H9 (cell line): ENCODE measurements around the gene TFDP1. TPM values are rescaled to one million over a fixed set of nuclear protein-coding genes. Genes with fewer than 3 reads are reported as not detected.
A peak's percentile ranks its signal among the peaks of the same experiment; 100 is the strongest.

Experiments used
- DNase-seq: peaks from one replicate; pipeline ENCODE4 v3.0.0-alpha.2; 2017
- H2AFZ ChIP-seq: one replicate; pipeline ENCODE4 v1.6.1; 2013; ENCODE audit warnings: mild to moderate bottlenecking, low read length, control low read depth, moderate library complexity
- H2AK5ac ChIP-seq: 2 replicates; pipeline ENCODE4 v1.6.1; 2013; ENCODE audit warnings: low read length, control low read depth, mixed read lengths; ENCODE audit not compliant: insufficient read length
- H2BK120ac ChIP-seq: one replicate; pipeline ENCODE4 v1.6.1; 2013; ENCODE audit warnings: low read depth, mild to moderate bottlenecking, low read length, control low read depth, inconsistent platforms; ENCODE audit not compliant: poor library complexity, severe bottlenecking
- H2BK12ac ChIP-seq: 2 replicates; pipeline ENCODE4 v1.6.1; 2013; ENCODE audit warnings: low read length, control low read depth, mixed read lengths, low read depth; ENCODE audit not compliant: insufficient read length
- H2BK15ac ChIP-seq: 2 replicates; pipeline ENCODE4 v1.6.1; 2013; ENCODE audit warnings: low read depth, low read length, control low read depth
- H2BK20ac ChIP-seq: one replicate; pipeline ENCODE4 v1.6.1; 2013; ENCODE audit warnings: low read depth, mild to moderate bottlenecking, low read length, control low read depth, inconsistent platforms; ENCODE audit not compliant: poor library complexity, severe bottlenecking
- H2BK5ac ChIP-seq: 2 replicates; pipeline ENCODE4 v1.6.1; 2013; ENCODE audit warnings: low read length, control low read depth, mixed read lengths; ENCODE audit not compliant: insufficient read length
- H3K14ac ChIP-seq: 2 replicates; pipeline ENCODE4 v1.6.1; 2013; ENCODE audit warnings: low read length, control low read depth; ENCODE audit not compliant: insufficient read depth
- H3K18ac ChIP-seq: 2 replicates; pipeline ENCODE4 v1.6.1; 2013; ENCODE audit warnings: low read depth, mild to moderate bottlenecking, mixed read lengths, low read length, control low read depth; ENCODE audit not compliant: insufficient read length
- H3K23ac ChIP-seq: 2 replicates; pipeline ENCODE4 v1.6.1; 2013; ENCODE audit warnings: low read length, control low read depth, mixed read lengths, low read depth; ENCODE audit not compliant: insufficient read length
- H3K23me2 ChIP-seq: 2 replicates; pipeline ENCODE4 v1.6.1; 2013; ENCODE audit warnings: low read depth, mild to moderate bottlenecking, mixed read lengths, low read length, control low read depth; ENCODE audit not compliant: insufficient read length, poor library complexity, severe bottlenecking
- H3K27ac ChIP-seq: 2 replicates; pipeline ENCODE4 v1.5.1; 2013; ENCODE audit warnings: low read length, control low read depth, mixed read lengths, low read depth; ENCODE audit not compliant: insufficient read length
- H3K27me3 ChIP-seq: 2 replicates; pipeline ENCODE4 v1.6.1; 2013; ENCODE audit warnings: low read length, control low read depth, inconsistent platforms; ENCODE audit not compliant: insufficient read depth
- H3K4ac ChIP-seq: 2 replicates; pipeline ENCODE4 v1.6.1; 2013; ENCODE audit warnings: low read depth, mild to moderate bottlenecking, control low read depth, inconsistent platforms, low read length, moderate library complexity
- H3K4me1 ChIP-seq: 2 replicates; pipeline ENCODE4 v1.6.1; 2013; ENCODE audit warnings: low read length, control low read depth, inconsistent platforms; ENCODE audit not compliant: insufficient read depth
- H3K4me2 ChIP-seq: 2 replicates; pipeline ENCODE4 v1.6.1; 2013; ENCODE audit warnings: low read length, control low read depth, mixed read lengths; ENCODE audit not compliant: insufficient read length, insufficient read depth
- H3K56ac ChIP-seq: 2 replicates; pipeline ENCODE4 v1.6.1; 2013; ENCODE audit warnings: low read depth, mild to moderate bottlenecking, mixed read lengths, low read length, control low read depth; ENCODE audit not compliant: insufficient read length
- H3K79me1 ChIP-seq: 2 replicates; pipeline ENCODE4 v1.6.1; 2013; ENCODE audit warnings: low read depth, mild to moderate bottlenecking, moderate library complexity, low read length, control low read depth, inconsistent platforms; ENCODE audit not compliant: insufficient read depth, poor library complexity, severe bottlenecking
- H3K79me2 ChIP-seq: 2 replicates; pipeline ENCODE4 v1.6.1; 2013; ENCODE audit warnings: low read length, control low read depth, inconsistent platforms; ENCODE audit not compliant: insufficient read depth
- H3K9ac ChIP-seq: 2 replicates; pipeline ENCODE4 v1.6.1; 2013; ENCODE audit warnings: low read length, control low read depth, mixed read lengths; ENCODE audit not compliant: insufficient read length; ENCODE audit errors: extremely low read depth
- H3K9me3 ChIP-seq: one replicate; pipeline ENCODE4 v1.6.1; 2013; ENCODE audit warnings: low read depth, low read length, inconsistent platforms; ENCODE audit not compliant: control insufficient read depth
- H3T11ph ChIP-seq: one replicate; pipeline ENCODE4 v1.6.1; 2013; ENCODE audit warnings: mild to moderate bottlenecking, low read length, control low read depth, inconsistent platforms
- H4K20me1 ChIP-seq: one replicate; pipeline ENCODE4 v1.6.1; 2013; ENCODE audit not compliant: control insufficient read depth, insufficient read length, insufficient read depth
- H4K5ac ChIP-seq: 2 replicates; pipeline ENCODE4 v1.6.1; 2013; ENCODE audit warnings: low read depth, mild to moderate bottlenecking, mixed read lengths, low read length, control low read depth; ENCODE audit not compliant: insufficient read length
- H4K8ac ChIP-seq: replicated peaks from 2 replicates; pipeline ENCODE4 v1.6.1; 2013; ENCODE audit warnings: low read length, control low read depth, mixed read lengths, low read depth; ENCODE audit not compliant: insufficient read length
- H4K91ac ChIP-seq: 2 replicates; pipeline ENCODE4 v1.6.1; 2013; ENCODE audit warnings: low read depth, mild to moderate bottlenecking, moderate library complexity, mixed read lengths, low read length, control low read depth; ENCODE audit not compliant: insufficient read length
- H3K27ac Mint-ChIP-seq, 3 experiments: 2 replicates in 2 of 3; 3 replicates in 1 of 3; pipeline ENCODE4 v1.8.0; 2020 to 2021; ENCODE audit warnings: mixed read lengths in 3 of 3, mild to moderate bottlenecking in 1 of 3, moderate library complexity in 1 of 3
- H3K27me3 Mint-ChIP-seq: 2 replicates; pipeline ENCODE4 v1.8.0; 2021; ENCODE audit warnings: low read depth, mild to moderate bottlenecking, moderate library complexity, mixed read lengths
- H3K36me3 Mint-ChIP-seq, 3 experiments: 2 replicates in 2 of 3; 3 replicates in 1 of 3; pipeline ENCODE4 v1.8.0; 2020 to 2021; ENCODE audit warnings: low read depth in 3 of 3, mixed read lengths in 3 of 3; ENCODE audit not compliant: insufficient read depth in 1 of 3
- H3K4me1 Mint-ChIP-seq, 2 experiments: 2 replicates each; pipeline ENCODE4 v1.8.0; 2020; ENCODE audit warnings: mixed read lengths in 2 of 2
- H3K4me3 Mint-ChIP-seq, 2 experiments: 2 replicates in 1 of 2; 3 replicates in 1 of 2; pipeline ENCODE4 v1.8.0; 2020 to 2021; ENCODE audit warnings: mild to moderate bottlenecking in 2 of 2, mixed read lengths in 2 of 2, moderate library complexity in 1 of 2
- H3K9me3 Mint-ChIP-seq, 2 experiments: 2 replicates in 1 of 2; 3 replicates in 1 of 2; pipeline ENCODE4 v1.8.0; 2020; ENCODE audit warnings: mild to moderate bottlenecking in 2 of 2, mixed read lengths in 2 of 2, moderate library complexity in 1 of 2
- CTCF ChIP-seq: fragments of 200-600 bp; sonication (generic); conservative IDR thresholded peaks from 3 replicates; pipeline ENCODE4 v1.8.0; 2021; ENCODE audit warnings: antibody characterized with exemption, mild to moderate bottlenecking
- WGBS: extraction: QIAGEN DNeasy Blood & Tissue Kit; methylation state at CpG from one replicate; pipeline ENCODE4 v1.1.7; 2013; ENCODE audit warnings: missing lambda C conversion rate, low lambda C conversion rate, mixed read lengths; ENCODE audit not compliant: insufficient read length; ENCODE audit errors: extremely low coverage; 5-methylcytosine and 5-hydroxymethylcytosine counted together
- total RNA-seq: library from RNA; stranded (reverse); gene quantifications from 2 replicates; pipeline ENCODE4 v1.2.1, GENCODE V29; 2021

Gene TFDP1
- total RNA-seq, 1 experiment from 2014 or later, result 111 TPM

GRCh38 chr13:113548171-113548641, 36.3 kb upstream of the TFDP1 start:
- Histone ChIP-seq H3K9me3 (no peaks in the 10 kb centered on the region), H3K4me1 (no peaks in the 10 kb centered on the region), H4K20me1 (peaks cover 3% of the 10 kb centered on the region), H3K56ac (no peak overlapping the region), H2AK5ac (no peak overlapping the region), H3K79me2 (no peaks in the 10 kb centered on the region; the same call in 1 of the 2 replicates), H3K14ac (no peak overlapping the region; the same call in 1 of the 2 replicates), H4K8ac (no peak overlapping the region), H2AFZ (no peak overlapping the region), H2BK5ac (no peak overlapping the region), H3K4me2 (no peak overlapping the region), H3K18ac (no peak overlapping the region), H4K91ac (no peak overlapping the region), H3K9ac (no peak overlapping the region), H3K23ac (no peak overlapping the region), H2BK120ac (no peak overlapping the region), H3K4ac (no peak overlapping the region), H3T11ph (no peak overlapping the region), H3K27ac (no peak overlapping the region), H3K27me3 (no peaks in the 10 kb centered on the region), H2BK12ac (no peak overlapping the region), H2BK15ac (no peak overlapping the region), H3K23me2 (no peaks in the 10 kb centered on the region), H3K79me1 (no peaks in the 10 kb centered on the region), H2BK20ac (no peak overlapping the region), H4K5ac (no peak overlapping the region)
- Mint-ChIP-seq H3K4me3 (no peak overlapping the region), H3K27me3 (no peaks in the 10 kb centered on the region; the same call in 1 of the 2 replicates), H3K27ac (peak overlapping the region in 2 of 3 experiments; percentile 67 to 70; a peak in 4 of 7 replicates), H3K9me3 (no peaks in the 10 kb centered on the region), H3K4me1 (peaks cover 4 to 28% of the 10 kb centered on the region in 2 experiments; a peak in 2 of 4 replicates), H3K36me3 (peaks cover 0 to 22% (median 19%) of the 10 kb centered on the region in 3 experiments; a peak in 5 of 7 replicates)
- WGBS, result no CpG with 5 or more reads among the region's 32 CpGs
- DNase-seq, result peak; percentile 19
- TF ChIP-seq CTCF, result no peak
